Smooth muscle cell (in vitro differentiated cells): ENCODE data around the gene PDE4D. TPM values are rescaled to one million over a fixed set of nuclear protein-coding genes. Genes with fewer than 3 reads are reported as not detected.

Experiments
- DNase-seq: peaks from one replicate; lab custom pipeline; 2025; ENCODE audit not compliant: unreplicated experiment; lab: John Stamatoyannopoulos, UW
- H2AFZ ChIP-seq: fragments of 200-600 bp; sonication (generic); 2 replicates; pipeline ENCODE4 v1.6.0; 2016; ENCODE audit warnings: antibody characterized with exemption, low read depth, mild to moderate bottlenecking
- H3F3A ChIP-seq: fragments of 200-600 bp; sonication (generic); 2 replicates; pipeline ENCODE4 v1.6.0; 2017; ENCODE audit warnings: antibody characterized with exemption, low read depth
- H3K27ac ChIP-seq: fragments of 200-600 bp; sonication (generic); 2 replicates; pipeline ENCODE4 v1.5.1; 2016; ENCODE audit warnings: low read depth, mild to moderate bottlenecking
- H3K27me3 ChIP-seq: fragments of 200-600 bp; sonication (generic); 2 replicates; pipeline ENCODE4 v1.6.1; 2016; ENCODE audit warnings: low read depth, mild to moderate bottlenecking
- H3K36me3 ChIP-seq: fragments of 200-600 bp; sonication (generic); 2 replicates; pipeline ENCODE4 v1.5.1; 2016; ENCODE audit warnings: low read depth
- H3K4me1 ChIP-seq: fragments of 200-600 bp; sonication (generic); 2 replicates; pipeline ENCODE4 v1.5.1; 2016; ENCODE audit warnings: low read depth
- H3K4me2 ChIP-seq: fragments of 200-600 bp; sonication (generic); 2 replicates; pipeline ENCODE4 v1.6.0; 2016; ENCODE audit warnings: mild to moderate bottlenecking
- H3K4me3 ChIP-seq: fragments of 200-600 bp; sonication (generic); 2 replicates; pipeline ENCODE4 v1.5.1; 2016; ENCODE audit warnings: mild to moderate bottlenecking
- H3K79me2 ChIP-seq: fragments of 200-600 bp; sonication (generic); 2 replicates; pipeline ENCODE4 v1.6.0; 2016; ENCODE audit warnings: low read depth, mild to moderate bottlenecking
- H3K9ac ChIP-seq: fragments of 200-600 bp; sonication (generic); 2 replicates; pipeline ENCODE4 v1.6.0; 2016; ENCODE audit warnings: low read depth
- H3K9me3 ChIP-seq: fragments of 200-600 bp; sonication (generic); replicated peaks from 2 replicates; pipeline ENCODE4 v1.5.1; 2016; ENCODE audit warnings: low read depth
- H4K20me1 ChIP-seq: fragments of 200-600 bp; sonication (generic); 2 replicates; pipeline ENCODE4 v1.6.0; 2016; ENCODE audit warnings: low read depth
- WGBS: methylation state at CpG from one replicate; pipeline ENCODE4 v1.1.7; 2016; ENCODE audit warnings: low lambda C conversion rate; 5-methylcytosine and 5-hydroxymethylcytosine counted together
- polyA plus RNA-seq: library from polyadenylated mRNA; unstranded; fragments of >200 nt; fragmentation: Nextera tagmentation; extraction: Ambion mirVana; gene quantifications from 2 replicates; pipeline ENCODE4 v1.2.1, GENCODE V29; 2016
- total RNA-seq: library from RNA; depleted of rRNA; stranded (reverse); fragments of >200 nt; gene quantifications from 2 replicates; pipeline ENCODE4 v1.2.3, GENCODE V29; 2014
- TF ChIP-seq, protein P1 (sequence below): fragments of 200-600 bp; sonication (generic); IDR thresholded peaks from 2 replicates; pipeline ENCODE4 v1.5.1; 2017; ENCODE audit warnings: borderline replicate concordance, mild to moderate bottlenecking, antibody characterized with exemption; ENCODE audit not compliant: insufficient read depth, poor library complexity, severe bottlenecking

The PDE4D gene
- total and polyA plus RNA-seq, 2 experiments from 2014 or later = 16.4 to 61.0 TPM

GRCh38 chr5:59157068-59157467, 736.5 kb downstream of the PDE4D start:
- Histone ChIP-seq H3K27me3 (no peaks in the 10 kb centered on the region), H3K9me3 (no peaks in the 10 kb centered on the region), H3K4me3 (no peak overlapping the region), H2AFZ (no peak overlapping the region), H3K4me1 (no peaks in the 10 kb centered on the region), H3K27ac (no peak overlapping the region), H3F3A (no peaks in the 10 kb centered on the region), H4K20me1 (no peaks in the 10 kb centered on the region), H3K4me2 (no peak overlapping the region), H3K79me2 (no peaks in the 10 kb centered on the region), H3K36me3 (no peaks in the 10 kb centered on the region), H3K9ac (no peak overlapping the region)
- TF ChIP-seq, protein P1, sequence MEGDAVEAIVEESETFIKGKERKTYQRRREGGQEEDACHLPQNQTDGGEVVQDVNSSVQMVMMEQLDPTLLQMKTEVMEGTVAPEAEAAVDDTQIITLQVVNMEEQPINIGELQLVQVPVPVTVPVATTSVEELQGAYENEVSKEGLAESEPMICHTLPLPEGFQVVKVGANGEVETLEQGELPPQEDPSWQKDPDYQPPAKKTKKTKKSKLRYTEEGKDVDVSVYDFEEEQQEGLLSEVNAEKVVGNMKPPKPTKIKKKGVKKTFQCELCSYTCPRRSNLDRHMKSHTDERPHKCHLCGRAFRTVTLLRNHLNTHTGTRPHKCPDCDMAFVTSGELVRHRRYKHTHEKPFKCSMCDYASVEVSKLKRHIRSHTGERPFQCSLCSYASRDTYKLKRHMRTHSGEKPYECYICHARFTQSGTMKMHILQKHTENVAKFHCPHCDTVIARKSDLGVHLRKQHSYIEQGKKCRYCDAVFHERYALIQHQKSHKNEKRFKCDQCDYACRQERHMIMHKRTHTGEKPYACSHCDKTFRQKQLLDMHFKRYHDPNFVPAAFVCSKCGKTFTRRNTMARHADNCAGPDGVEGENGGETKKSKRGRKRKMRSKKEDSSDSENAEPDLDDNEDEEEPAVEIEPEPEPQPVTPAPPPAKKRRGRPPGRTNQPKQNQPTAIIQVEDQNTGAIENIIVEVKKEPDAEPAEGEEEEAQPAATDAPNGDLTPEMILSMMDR = no peak
- WGBS = 93% methylated on average over 4 of the region's 4 CpGs
- no peak for DNase-seq

- H3K9ac ChIP-seq = no peak overlapping the region
- H3K4me3 ChIP-seq = no peak overlapping the region
- H3F3A ChIP-seq = no peaks in the 10 kb centered on the region
- WGBS = 97% methylated on average over 2 of the region's 2 CpGs
- no peaks in the 10 kb centered on the region for H3K4me1 ChIP-seq
- no peaks in the 10 kb centered on the region for H3K36me3 ChIP-seq
- no peak for DNase-seq
- no peaks in the 10 kb centered on the region for H4K20me1 ChIP-seq
- no peak overlapping the region for H3K27ac ChIP-seq
- no peak overlapping the region for H3K4me2 ChIP-seq
- H3K9me3 ChIP-seq = no peaks in the 10 kb centered on the region
- H2AFZ ChIP-seq = no peak overlapping the region
- H3K27me3 ChIP-seq = no peaks in the 10 kb centered on the region
- TF ChIP-seq, protein P1 = no peak
- no peaks in the 10 kb centered on the region for H3K79me2 ChIP-seq
Measured at GRCh38 chr5:59152701-59153245, 740.8 kb downstream of the PDE4D start.

GRCh38 chr5:59151162-59151889, 742.2 kb downstream of the PDE4D start:
- Histone ChIP-seq H3K4me3 (no peak overlapping the region), H3K36me3 (no peaks in the 10 kb centered on the region), H3K27me3 (no peaks in the 10 kb centered on the region), H3K79me2 (no peaks in the 10 kb centered on the region), H3F3A (no peaks in the 10 kb centered on the region), H3K27ac (no peak overlapping the region), H3K9me3 (no peaks in the 10 kb centered on the region), H3K9ac (no peak overlapping the region), H2AFZ (no peak overlapping the region), H3K4me1 (no peaks in the 10 kb centered on the region), H4K20me1 (no peaks in the 10 kb centered on the region), H3K4me2 (no peak overlapping the region)
- WGBS = 86% methylated on average over 3 of the region's 3 CpGs
- TF ChIP-seq, protein P1 = no peak
- no peak for DNase-seq

DNA sequence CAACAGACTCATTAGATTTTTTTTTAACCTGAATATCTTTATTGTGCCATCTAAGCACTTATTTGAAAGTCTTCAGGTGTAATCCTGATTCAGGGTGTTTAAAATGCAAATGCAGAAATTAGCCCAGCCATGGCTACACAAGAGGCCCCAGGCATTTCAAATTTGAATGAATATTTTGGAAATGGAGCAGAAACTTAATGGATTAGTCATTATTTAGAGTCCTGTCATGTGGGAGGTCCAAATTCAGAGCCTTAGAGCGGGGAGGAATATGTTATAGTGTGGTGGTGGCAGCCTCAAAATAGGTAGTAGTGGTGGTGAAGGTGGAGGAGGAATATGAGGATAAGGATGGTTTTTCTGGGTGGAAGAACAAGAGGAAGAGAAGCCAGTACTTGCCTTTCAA, 743.7 kb downstream of the PDE4D start:
- Histone ChIP-seq H3K27me3 (no peaks in the 10 kb centered on the region), H3K4me2 (no peak overlapping the region), H3K27ac (no peak overlapping the region), H3K4me3 (no peak overlapping the region), H3K79me2 (no peaks in the 10 kb centered on the region), H3K4me1 (no peaks in the 10 kb centered on the region), H3F3A (no peaks in the 10 kb centered on the region), H4K20me1 (no peaks in the 10 kb centered on the region), H3K9me3 (no peaks in the 10 kb centered on the region), H2AFZ (no peak overlapping the region), H3K36me3 (no peaks in the 10 kb centered on the region), H3K9ac (no peak overlapping the region)
- WGBS = 100% methylated on average over 1 of the region's 1 CpG
- no peak for DNase-seq
- TF ChIP-seq, protein P1 = no peak
